OCI-LY1 (cell line): ENCODE data around the gene FMC1.

Experiments
- H2AFZ ChIP-seq: fragments of 200-600 bp; sonication (generic), shearing (Covaris generic); 2 replicates; pipeline ENCODE4 v1.6.0; 2014; ENCODE audit warnings: antibody characterized with exemption, mild to moderate bottlenecking, low read length
- H3F3A ChIP-seq: fragments of 200-600 bp; sonication (generic), shearing (Covaris generic); 2 replicates; pipeline ENCODE4 v1.6.0; 2014; ENCODE audit warnings: mild to moderate bottlenecking, antibody characterized with exemption, low read length, moderate library complexity; ENCODE audit not compliant: insufficient read depth
- H3K27ac ChIP-seq: fragments of 200-600 bp; sonication (generic); 2 replicates; pipeline ENCODE4 v1.5.1; 2014; ENCODE audit warnings: low read length, mixed run types, mild to moderate bottlenecking, low read depth; ENCODE audit not compliant: poor library complexity, severe bottlenecking
- H3K27me3 ChIP-seq: fragments of 200-600 bp; sonication (generic); 2 replicates; pipeline ENCODE4 v1.6.0; 2014; ENCODE audit warnings: antibody characterized with exemption, mild to moderate bottlenecking, low read length, moderate library complexity; ENCODE audit not compliant: insufficient read depth
- H3K36me3 ChIP-seq: fragments of 200-600 bp; sonication (generic); 2 replicates; pipeline ENCODE4 v1.6.1; 2014; ENCODE audit warnings: mild to moderate bottlenecking, antibody characterized with exemption, low read length, moderate library complexity, mixed read lengths; ENCODE audit not compliant: insufficient read depth
- H3K4me1 ChIP-seq: fragments of 200-600 bp; sonication (generic); 2 replicates; pipeline ENCODE4 v1.5.1; 2014; ENCODE audit warnings: mild to moderate bottlenecking, low read length, moderate library complexity; ENCODE audit not compliant: insufficient read depth, severe bottlenecking
- H3K4me2 ChIP-seq: fragments of 200-600 bp; sonication (generic), shearing (Covaris generic); 2 replicates; pipeline ENCODE4 v1.6.1; 2014; ENCODE audit warnings: low read length
- H3K4me3 ChIP-seq: fragments of 200-600 bp; sonication (generic); 2 replicates; pipeline ENCODE4 v1.5.1; 2014; ENCODE audit warnings: low read length, low read depth, mild to moderate bottlenecking, mixed read lengths; ENCODE audit not compliant: poor library complexity, severe bottlenecking
- H3K79me2 ChIP-seq: fragments of 200-600 bp; shearing (Covaris generic); 2 replicates; pipeline ENCODE4 v1.6.1; 2016; ENCODE audit warnings: mixed run types, low read length, mixed read lengths; ENCODE audit not compliant: insufficient read depth
- H3K9ac ChIP-seq: fragments of 200-600 bp; sonication (generic), shearing (Covaris generic); 2 replicates; pipeline ENCODE4 v1.6.1; 2014; ENCODE audit warnings: mild to moderate bottlenecking, low read length, mixed read lengths
- H3K9me2 ChIP-seq: fragments of 200-600 bp; sonication (generic), shearing (Covaris generic); 2 replicates; pipeline ENCODE4 v1.6.1; 2014; ENCODE audit warnings: low read depth, mild to moderate bottlenecking, low read length, mixed read lengths
- H3K9me3 ChIP-seq: fragments of 200-600 bp; shearing (Covaris generic); 2 replicates; pipeline ENCODE4 v1.6.1; 2014; ENCODE audit warnings: low read length, mixed read lengths
- H4K20me1 ChIP-seq: fragments of 200-600 bp; sonication (generic), shearing (Covaris generic); 2 replicates; pipeline ENCODE4 v1.6.0; 2016; ENCODE audit warnings: mild to moderate bottlenecking, low read length; ENCODE audit not compliant: insufficient read depth
- CTCF ChIP-seq: fragments of 200-600 bp; sonication (generic), shearing (Covaris generic); IDR thresholded peaks from 2 replicates; pipeline ENCODE4 v1.5.1; 2017; ENCODE audit warnings: mild to moderate bottlenecking, antibody characterized with exemption, low read length, moderate library complexity, mixed read lengths
- EZH2 ChIP-seq: fragments of 200-600 bp; sonication (generic), shearing (Covaris generic); IDR thresholded peaks from 2 replicates; pipeline ENCODE4 v1.8.0; 2017; ENCODE audit warnings: borderline replicate concordance, mixed run types, mild to moderate bottlenecking, antibody characterized with exemption, low read length, moderate library complexity, mixed read lengths

FMC1 gene

GRCh38 chr7:139394540-139394939 is 53.4 kb downstream of the FMC1 start:
- no peaks in the 10 kb centered on the region for H3K27me3 ChIP-seq
- H3K4me1 ChIP-seq: no peaks in the 10 kb centered on the region
- H3K79me2 ChIP-seq: peaks cover 57% of the 10 kb centered on the region
- no peak overlapping the region for H3K4me2 ChIP-seq
- H3K27ac ChIP-seq: no peak overlapping the region
- H2AFZ ChIP-seq: no peak overlapping the region
- no peak overlapping the region for H3K9ac ChIP-seq
- peaks cover 86% of the 10 kb centered on the region for H3K36me3 ChIP-seq
- no peaks in the 10 kb centered on the region for H3K9me3 ChIP-seq
- H4K20me1 ChIP-seq: no peaks in the 10 kb centered on the region
- H3K4me3 ChIP-seq: no peak overlapping the region
- H3F3A ChIP-seq: no peaks in the 10 kb centered on the region
- TF ChIP-seq EZH2: no peak
- TF ChIP-seq CTCF: no peak
- no peaks in the 10 kb centered on the region for H3K9me2 ChIP-seq
